Stimulated activated CD4-positive, alpha-beta T cell treated with anti-CD3 and anti-CD28 coated beads, Interleukin-12 subunit alpha, Interleukin-12 subunit beta, amount 100 ng/mL, for 4 hours (primary cell): ENCODE results near the gene DTWD2.
"Not testable (repeated sequence)": the region's sequence is repeated elsewhere in the genome, so short reads cannot be mapped to it uniquely, and the experiment has no call there.

Experiments used
- DNase-seq: peaks from one replicate; pipeline ENCODE4 v3.0.0-alpha.2; 2020

DTWD2 gene

GRCh38 chr5:118987988-118988865 lies at the start of gene DTWD2:
Gene DTWD2, minus strand, starts transcription at chr5:118988547. Its CDS starts 36 bp downstream, at chr5:118988511.
- DNase-seq = peak; percentile 91

DNA sequence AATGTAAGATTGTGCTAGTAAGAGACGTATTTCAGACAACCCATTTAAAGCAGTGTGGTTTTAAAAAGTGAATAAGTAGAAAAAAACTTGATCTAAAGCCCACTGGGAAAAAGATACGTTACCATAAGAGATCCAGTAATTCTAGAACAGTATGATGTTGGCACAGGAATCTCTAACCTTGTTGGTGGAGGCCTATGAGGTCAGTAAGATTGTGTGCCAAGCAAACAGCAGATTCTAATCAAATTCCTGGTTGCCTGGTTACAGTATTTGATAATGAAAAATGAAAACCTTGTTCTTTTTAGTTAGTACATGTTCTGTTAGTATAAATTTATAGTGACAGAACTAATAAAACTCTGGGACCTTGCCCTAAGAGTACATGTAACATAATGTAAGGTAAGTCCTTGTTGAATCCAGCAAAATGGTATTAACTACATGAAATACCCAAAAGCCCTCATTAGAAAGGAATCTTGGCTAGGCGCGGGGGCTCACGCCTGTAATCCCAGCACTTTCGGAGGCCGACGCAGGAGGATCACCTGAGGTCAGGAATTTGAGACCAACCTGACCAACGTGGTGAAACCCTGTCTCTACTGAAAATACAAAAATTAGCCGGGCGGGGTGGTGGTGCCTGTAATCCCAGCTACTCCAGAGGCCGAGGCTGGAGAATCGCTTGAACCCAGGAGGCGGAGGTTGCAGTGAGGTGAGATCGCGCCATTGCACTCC lies 49.3 kb upstream of the DTWD2 start:
- no peak for DNase-seq

GRCh38 chr5:119036101-119036762 lies 47.9 kb upstream of the DTWD2 start:
- no peak for DNase-seq

- DNase-seq = no peak
Measured at GRCh38 chr5:119033135-119033534, 44.8 kb upstream of the DTWD2 start.

DNA sequence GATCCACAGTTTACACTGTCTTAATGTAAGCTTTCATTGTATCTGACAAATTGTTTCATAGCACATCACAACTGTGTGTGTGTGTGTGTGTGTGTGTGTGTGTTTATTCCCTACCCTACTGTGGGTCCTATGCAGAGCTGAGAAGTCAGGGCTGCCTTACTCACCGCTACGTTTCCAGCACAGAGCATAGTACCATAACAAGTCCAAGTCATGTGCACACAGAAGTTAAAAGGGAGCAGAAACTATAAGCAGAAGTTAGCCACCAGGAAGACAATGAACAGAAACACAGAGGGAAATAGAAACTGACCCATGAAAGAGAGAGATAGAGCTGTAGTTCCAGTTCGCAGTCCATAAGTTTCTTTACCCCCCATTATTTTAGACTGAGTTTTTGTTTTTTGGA lies 44.3 kb upstream of the DTWD2 start:
- DNase-seq = no peak

- no peak for DNase-seq
Measured at GRCh38 chr5:119031905-119032304, 43.6 kb upstream of the DTWD2 start.

DNA sequence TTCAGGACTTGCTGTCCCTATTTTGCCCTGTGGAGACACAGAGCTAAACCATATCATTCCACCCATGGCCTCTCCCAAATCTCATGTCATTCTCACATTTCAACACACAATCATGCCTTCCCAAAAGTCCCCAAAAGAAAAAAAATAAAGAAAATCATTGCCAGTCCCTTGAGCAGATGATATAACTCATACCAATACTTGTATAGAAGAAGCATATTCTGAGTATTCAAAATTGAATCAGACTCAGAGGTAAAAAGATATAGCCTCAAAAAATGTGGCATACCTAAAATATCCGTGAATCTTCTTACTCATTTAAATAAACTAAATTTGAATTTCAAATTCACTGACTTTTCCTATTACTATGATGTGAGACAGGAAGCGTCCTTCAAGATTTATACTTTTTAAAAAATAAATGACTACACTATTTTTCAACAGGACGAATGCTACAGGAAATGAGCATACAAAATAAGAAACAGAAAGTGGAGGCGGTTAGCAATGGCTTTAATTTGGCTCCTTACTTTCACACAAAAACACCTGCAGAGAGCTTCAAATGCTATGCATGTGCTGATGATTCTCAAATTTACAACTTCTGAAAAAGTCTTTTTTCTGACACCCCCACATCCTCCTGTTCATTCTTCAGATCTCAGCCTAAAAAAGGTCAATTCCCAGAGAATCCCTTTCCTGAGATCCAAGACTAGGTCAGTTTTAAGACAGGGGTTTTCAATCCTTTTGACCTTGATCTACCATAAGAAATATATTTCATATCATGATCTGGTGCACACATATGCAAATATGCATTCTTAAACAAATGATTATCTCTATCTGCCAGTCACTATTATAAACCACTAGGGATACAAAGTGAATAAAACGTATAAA lies 42.9 kb upstream of the DTWD2 start:
- no peak for DNase-seq

DNA sequence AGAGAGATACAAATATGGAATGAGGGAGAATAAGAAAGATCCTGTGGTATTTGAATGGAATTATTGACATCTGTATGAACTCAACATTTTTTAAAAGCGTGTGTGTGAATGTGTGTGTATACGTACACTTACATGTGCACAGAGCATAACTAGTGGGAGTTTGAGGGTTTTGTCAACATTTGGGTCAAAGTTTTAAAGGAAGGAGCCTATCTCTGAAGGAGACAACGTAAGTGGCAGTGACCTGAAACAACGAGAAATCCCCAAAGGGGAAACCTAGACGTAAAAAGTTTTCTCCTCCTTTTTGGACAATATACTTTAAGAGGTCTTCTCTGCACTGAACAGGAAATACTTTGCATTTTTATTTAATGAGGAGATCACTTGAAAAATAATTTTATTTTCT lies 40.2 kb upstream of the DTWD2 start:
- DNase-seq = no peak

GRCh38 chr5:119022773-119023172 lies 34.4 kb upstream of the DTWD2 start:
- no peak for DNase-seq

GRCh38 chr5:119022017-119022745 lies 33.8 kb upstream of the DTWD2 start:
- no peak for DNase-seq

DNA sequence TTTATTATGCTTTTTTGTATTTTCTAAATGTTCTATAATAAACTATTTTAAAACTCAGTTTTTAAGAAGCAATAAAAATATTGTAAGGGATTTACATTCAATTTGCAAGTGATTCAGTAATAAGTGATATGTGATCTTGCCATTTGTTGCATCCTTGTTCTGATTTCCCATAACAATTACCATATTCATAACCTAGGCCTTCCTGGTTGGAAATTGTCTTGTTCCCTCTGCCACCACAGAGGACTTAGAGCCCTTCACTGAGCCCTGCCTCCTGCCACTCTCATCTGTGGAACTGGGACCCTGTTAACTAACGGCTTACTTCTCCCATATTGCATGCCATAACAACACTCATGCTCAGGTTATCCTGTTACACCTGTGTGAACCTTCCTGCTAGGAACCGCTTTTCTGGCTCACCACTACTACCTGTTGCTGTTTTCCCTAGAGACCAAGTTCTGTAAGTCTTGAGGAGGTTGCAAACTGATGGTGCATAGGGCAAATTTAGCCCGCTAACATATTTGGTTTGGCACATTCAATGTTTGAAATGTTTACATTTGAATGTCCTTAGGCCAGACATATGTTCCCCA lies 32.9 kb upstream of the DTWD2 start:
- no peak for DNase-seq

DNA sequence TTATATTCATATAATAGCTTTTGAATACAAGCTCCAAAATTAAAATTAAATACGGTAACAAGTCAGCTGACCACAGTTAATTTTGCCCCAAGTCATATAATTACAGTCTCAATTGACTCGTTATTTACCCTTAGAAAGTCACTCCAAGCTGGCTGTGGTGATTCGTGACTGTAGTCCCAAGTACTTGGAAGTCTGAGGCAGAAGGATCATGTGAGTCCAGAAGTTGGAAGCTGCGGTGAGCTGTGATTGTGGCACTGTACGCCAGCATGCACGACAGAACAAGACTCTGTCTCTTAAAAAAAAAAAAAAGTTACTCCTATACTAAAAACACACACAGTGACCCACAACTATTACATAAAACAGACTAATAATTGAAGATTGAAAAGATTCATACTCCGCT lies 31.6 kb upstream of the DTWD2 start:
- no peak for DNase-seq

DNA sequence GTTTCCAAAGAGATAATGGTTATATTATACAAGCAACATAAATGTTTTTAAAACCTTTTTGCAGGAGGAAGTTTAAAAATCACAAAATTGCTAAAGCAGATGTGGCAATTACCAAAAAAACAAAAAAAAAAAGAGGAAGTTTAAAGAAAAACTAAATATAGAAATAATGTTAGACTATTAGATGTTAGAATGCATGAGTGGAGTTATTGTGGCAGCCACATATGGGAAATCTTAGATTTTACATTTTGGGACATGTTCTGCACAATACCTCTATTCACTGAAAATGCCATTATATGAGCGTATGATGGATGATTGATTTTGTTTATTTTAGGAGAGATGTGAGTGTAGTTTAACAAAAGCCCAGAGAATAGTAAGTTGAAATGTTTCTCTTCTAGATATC lies 31.2 kb upstream of the DTWD2 start:
- no peak for DNase-seq

DNA sequence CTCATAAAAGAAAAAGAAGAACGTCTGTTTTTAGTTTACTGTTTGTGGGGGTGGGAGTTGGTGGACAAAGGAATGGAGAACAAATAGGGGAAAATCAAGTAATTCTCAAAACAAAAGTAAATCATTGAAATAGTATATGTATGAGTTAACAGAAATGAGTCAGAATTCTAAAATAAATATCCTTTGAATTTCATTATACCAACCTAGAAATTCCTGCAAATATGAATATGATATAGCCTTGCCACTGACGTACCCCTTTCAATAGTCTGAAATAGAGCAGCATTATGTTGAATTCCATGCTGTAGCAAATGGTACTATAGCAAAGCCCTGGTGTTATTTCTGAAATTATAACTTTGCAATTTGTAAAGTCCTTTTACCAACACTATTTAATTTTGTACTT lies 29.6 kb upstream of the DTWD2 start:
- no peak for DNase-seq

DNA sequence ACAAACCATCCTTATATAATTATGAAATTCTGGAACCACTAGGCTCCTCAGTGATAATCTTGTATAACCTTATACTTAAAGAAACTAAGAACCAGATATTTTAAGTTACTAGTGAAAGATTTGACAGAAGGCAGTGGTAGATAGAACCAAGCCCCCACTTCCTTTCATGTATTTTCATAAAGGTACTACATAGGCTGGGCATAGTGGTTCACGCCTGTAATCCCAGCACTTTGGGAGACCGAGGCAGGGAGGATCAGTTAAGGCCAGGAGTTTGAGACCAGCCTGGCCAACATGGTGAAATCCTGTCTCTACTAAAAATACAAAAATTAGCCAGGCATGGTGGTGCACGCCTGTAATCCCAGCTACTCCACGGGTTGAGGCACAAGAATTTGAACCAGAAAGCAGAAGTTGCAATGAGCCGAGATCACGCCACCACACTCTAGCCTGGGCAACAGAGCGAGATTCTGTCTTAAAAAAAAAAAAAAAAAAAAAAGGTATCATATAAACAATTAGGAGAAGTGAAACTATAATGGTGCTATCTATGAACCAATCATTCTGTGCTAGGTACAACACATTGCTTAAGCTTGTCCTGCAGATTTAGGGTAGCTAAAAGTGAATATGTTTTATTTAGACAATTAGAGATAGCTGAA lies 27.9 kb upstream of the DTWD2 start:
- no peak for DNase-seq

- no peak for DNase-seq
Measured at GRCh38 chr5:119011186-119011585, 22.8 kb upstream of the DTWD2 start.

DNA sequence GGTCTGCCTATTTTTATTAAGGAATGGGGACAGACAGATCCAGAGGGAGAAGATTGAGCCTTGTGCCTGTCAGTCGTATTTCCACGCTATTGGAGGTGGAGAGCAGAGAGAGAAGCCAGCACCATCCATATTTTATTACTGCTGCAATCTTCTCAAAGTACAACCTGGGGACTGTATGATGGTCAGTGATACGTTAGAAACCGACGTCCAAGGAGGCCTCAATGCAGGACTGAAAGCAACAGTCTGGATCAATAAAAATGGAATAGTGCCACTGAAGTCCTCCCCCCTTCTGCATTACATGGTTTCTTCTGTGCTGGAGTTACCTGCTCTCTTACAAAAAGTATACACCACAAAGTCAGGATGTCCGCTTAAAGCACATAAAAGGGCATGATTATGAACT lies 21.9 kb upstream of the DTWD2 start:
- DNase-seq = no peak

GRCh38 chr5:119009131-119009530 lies 20.8 kb upstream of the DTWD2 start:
- no peak for DNase-seq

DNA sequence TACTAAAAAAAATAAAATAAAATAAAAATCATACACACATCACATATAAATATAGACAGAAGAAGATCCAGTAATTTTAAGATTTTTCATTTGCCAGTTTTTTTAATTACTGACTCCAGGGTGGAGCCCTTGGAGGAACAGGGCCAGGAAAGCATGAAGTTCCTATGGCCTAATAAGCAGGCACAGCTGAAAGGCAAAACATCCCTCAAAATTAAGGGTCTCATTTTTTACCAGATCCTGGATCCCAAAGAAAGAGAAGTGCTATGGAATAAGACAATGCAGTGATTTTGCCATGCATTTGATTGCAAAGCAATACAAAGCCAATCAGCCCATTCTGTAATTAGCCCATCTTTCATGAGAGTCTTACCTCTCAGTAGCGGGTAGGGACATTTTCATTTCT lies 11.3 kb upstream of the DTWD2 start:
- DNase-seq = no peak

- not testable (repeated sequence) for DNase-seq
Measured at GRCh38 chr5:118998861-118999260, 10.5 kb upstream of the DTWD2 start.

DNA sequence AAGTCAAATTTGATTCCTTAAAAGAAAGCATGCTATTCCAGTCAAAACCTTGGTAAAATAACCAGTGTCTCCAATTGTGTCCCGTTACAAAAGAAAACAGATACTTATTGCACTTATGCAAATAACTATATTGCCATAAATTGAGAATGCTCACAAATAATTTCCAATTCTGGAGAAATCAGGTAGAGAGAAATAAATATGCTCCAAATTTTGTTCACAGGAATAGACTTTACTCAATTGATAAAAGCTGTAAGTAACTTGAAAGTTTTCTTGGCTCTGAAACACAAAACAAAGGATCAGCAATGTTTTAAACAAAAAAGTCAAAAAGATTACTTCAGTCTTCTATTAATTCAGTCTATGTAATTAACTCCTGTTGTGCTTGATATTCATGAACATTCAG lies 7.8 kb upstream of the DTWD2 start:
- DNase-seq = no peak
